GM21737 (cell line): ENCODE data around the gene GSK3B.

Experiments
- ATAC-seq: cut with Tn5 transposase; IDR thresholded peaks from one replicate; pipeline ENCODE4 v1.9.1; 2021; ENCODE audit warnings: mild to moderate bottlenecking, moderate library complexity; ENCODE audit not compliant: unreplicated experiment

Gene GSK3B

GRCh38 chr3:119786409-119786808 lies 307.8 kb downstream of the GSK3B start:
- no peak for ATAC-seq

- ATAC-seq = no peak
Observed at GRCh38 chr3:119783883-119784282, 310.4 kb downstream of the GSK3B start.

- ATAC-seq = no peak
Observed at GRCh38 chr3:119783255-119783654, 311.0 kb downstream of the GSK3B start.

- no peak for ATAC-seq
Observed at GRCh38 chr3:119782460-119782859, 311.8 kb downstream of the GSK3B start.

- ATAC-seq = no peak
Observed at GRCh38 chr3:119781330-119782198, 312.7 kb downstream of the GSK3B start, which contains the start of gene NR1I2. Gene NR1I2, plus strand, starts transcription at chr3:119782101.

- ATAC-seq = peak; percentile 80
Observed at GRCh38 chr3:119779731-119780383, 314.4 kb downstream of the GSK3B start.

GRCh38 chr3:119778811-119779210 lies 315.4 kb downstream of the GSK3B start:
- no peak for ATAC-seq

- ATAC-seq = no peak
Observed at GRCh38 chr3:119778176-119778575, 316.1 kb downstream of the GSK3B start.

- ATAC-seq = no peak
Observed at GRCh38 chr3:119776304-119776703, 317.9 kb downstream of the GSK3B start.

GRCh38 chr3:119774444-119774843 lies 319.8 kb downstream of the GSK3B start:
- no peak for ATAC-seq
